SK-N-SH treated with all-trans-retinoic acid at 6 μM for 48 hours (cell line): Measurements from ENCODE around the gene PCED1A.

Source experiments
- ATAC-seq: fragments of 200-7000 bp; cut with Tn5 transposase; 3 replicates; pipeline ENCODE4 v1.9.1; 2020; ENCODE audit warnings: mild to moderate bottlenecking, moderate library complexity
- ARNTL ChIP-seq: fragments of 450-650 bp; formaldehyde crosslinking; IDR thresholded peaks from 2 replicates; pipeline ENCODE4 v1.5.0; 2020; ENCODE audit warnings: low read depth, mild to moderate bottlenecking, moderate library complexity, borderline replicate concordance
- BACH2 ChIP-seq: fragments of 250-450 bp; sonication (Bioruptor Pico); IDR thresholded peaks from 2 replicates; pipeline ENCODE4 v1.9.0; 2021; ENCODE audit warnings: mild to moderate bottlenecking, borderline replicate concordance
- CSDC2 ChIP-seq: fragments of 250-450 bp; sonication (Bioruptor Pico); IDR thresholded peaks from 2 replicates; pipeline ENCODE4 v1.5.0; 2020; ENCODE audit warnings: mild to moderate bottlenecking, moderate library complexity
- ESRRG ChIP-seq: fragments of 250-450 bp; sonication (Bioruptor Pico); IDR thresholded peaks from 2 replicates; pipeline ENCODE4 v1.6.1; 2021; ENCODE audit warnings: mild to moderate bottlenecking
- ISL1 ChIP-seq: fragments of 250-450 bp; sonication (Bioruptor Pico); IDR thresholded peaks from 2 replicates; pipeline ENCODE4 v2.1.2; 2022; ENCODE audit warnings: mild to moderate bottlenecking, moderate library complexity
- OSR1 ChIP-seq: fragments of 250-450 bp; sonication (Bioruptor Pico); IDR thresholded peaks from 2 replicates; pipeline ENCODE4 v1.8.0; 2022; ENCODE audit warnings: moderate library complexity, mild to moderate bottlenecking, inconsistent platforms
- PPARA ChIP-seq: fragments of 250-450 bp; sonication (Bioruptor Pico); IDR thresholded peaks from 2 replicates; pipeline ENCODE4 v1.5.0; 2020; ENCODE audit warnings: mild to moderate bottlenecking, borderline replicate concordance
- RARB ChIP-seq: fragments of 250-450 bp; sonication (Bioruptor Pico); IDR thresholded peaks from 2 replicates; pipeline ENCODE4 v1.8.0; 2021; ENCODE audit warnings: mild to moderate bottlenecking, moderate library complexity
- SNAI2 ChIP-seq: fragments of 250-450 bp; sonication (Bioruptor Pico); IDR thresholded peaks from 2 replicates; pipeline ENCODE4 v1.5.0; 2020; ENCODE audit warnings: mild to moderate bottlenecking, moderate library complexity
- TCF4 ChIP-seq: fragments of 250-450 bp; sonication (Bioruptor Pico); IDR thresholded peaks from 2 replicates; pipeline ENCODE4 v1.8.0; 2021; ENCODE audit warnings: mild to moderate bottlenecking, moderate library complexity, borderline replicate concordance
- TOX ChIP-seq: fragments of 250-450 bp; sonication (Bioruptor Pico); IDR thresholded peaks from 2 replicates; pipeline ENCODE4 v1.8.0; 2021; ENCODE audit warnings: mild to moderate bottlenecking, moderate library complexity, borderline replicate concordance
- ZFP3 ChIP-seq: fragments of 250-450 bp; sonication (Bioruptor Pico); IDR thresholded peaks from 2 replicates; pipeline ENCODE4 v1.5.0; 2020; ENCODE audit warnings: mild to moderate bottlenecking, moderate library complexity
- ZFP30 ChIP-seq: fragments of 450-650 bp; formaldehyde crosslinking; IDR thresholded peaks from 2 replicates; pipeline ENCODE4 v1.5.0; 2022; ENCODE audit warnings: mild to moderate bottlenecking, moderate library complexity
- ZNF565 ChIP-seq: fragments of 450-650 bp; formaldehyde crosslinking; conservative IDR thresholded peaks from 2 replicates; pipeline ENCODE4 v1.5.0; 2020; ENCODE audit warnings: low read depth, mild to moderate bottlenecking, moderate library complexity
- ZNF70 ChIP-seq: fragments of 450-650 bp; formaldehyde crosslinking; IDR thresholded peaks from 2 replicates; pipeline ENCODE4 v1.5.0; 2020; ENCODE audit warnings: mild to moderate bottlenecking, moderate library complexity
- ZNF8 ChIP-seq: fragments of 450-650 bp; formaldehyde crosslinking; IDR thresholded peaks from 2 replicates; pipeline ENCODE4 v1.5.0; 2020; ENCODE audit warnings: mild to moderate bottlenecking, moderate library complexity
- TF ChIP-seq, protein P1 (sequence below): fragments of 250-450 bp; sonication (Bioruptor Pico); IDR thresholded peaks from 2 replicates; pipeline ENCODE4 v1.5.0; 2020; ENCODE audit warnings: mild to moderate bottlenecking, moderate library complexity
- TF ChIP-seq, protein P2 (sequence below): fragments of 250-450 bp; sonication (Bioruptor Pico); IDR thresholded peaks from 2 replicates; pipeline ENCODE4 v1.5.1; 2020; ENCODE audit warnings: low read depth, mild to moderate bottlenecking, moderate library complexity
- TF ChIP-seq, protein P3 (sequence below): fragments of 250-450 bp; sonication (Bioruptor Pico); IDR thresholded peaks from 2 replicates; pipeline ENCODE4 v1.5.1; 2021; ENCODE audit warnings: mild to moderate bottlenecking, moderate library complexity
- TF ChIP-seq, protein P4 (sequence below): fragments of 250-450 bp; sonication (Bioruptor Pico); IDR thresholded peaks from 2 replicates; pipeline ENCODE4 v1.8.0; 2021; ENCODE audit warnings: low read depth, mild to moderate bottlenecking, moderate library complexity, borderline replicate concordance

PCED1A gene

DNA sequence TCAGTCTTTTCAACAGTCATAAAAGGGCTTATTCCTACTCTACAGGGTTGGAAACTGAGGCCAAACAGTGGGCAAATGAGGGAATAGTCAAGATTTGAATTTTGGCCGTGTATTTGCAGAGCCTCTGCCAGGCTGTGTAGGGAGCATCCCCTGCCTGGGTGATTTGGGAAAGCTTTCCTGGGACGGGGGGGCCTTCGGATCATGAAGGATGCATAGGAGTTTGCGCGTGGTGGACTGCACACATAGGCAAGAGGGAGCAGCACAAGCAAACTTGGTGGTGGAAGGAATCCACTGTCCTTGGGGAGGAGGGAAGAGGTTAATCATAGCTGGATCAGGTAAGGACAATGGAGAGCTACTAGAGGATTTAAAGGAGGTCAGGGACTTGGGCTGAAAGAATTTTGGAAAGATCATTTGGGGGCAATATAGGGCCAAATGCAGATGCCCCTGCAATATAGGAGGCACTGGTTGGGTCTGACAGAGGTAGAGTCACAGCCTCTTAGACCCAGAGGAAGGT lies 35.3 kb upstream of the PCED1A start:
- TF ChIP-seq ZFP3 (CRISPR knock-in tag) (peak; percentile 90), ZNF565 (no peak)
- no peak for ATAC-seq

DNA sequence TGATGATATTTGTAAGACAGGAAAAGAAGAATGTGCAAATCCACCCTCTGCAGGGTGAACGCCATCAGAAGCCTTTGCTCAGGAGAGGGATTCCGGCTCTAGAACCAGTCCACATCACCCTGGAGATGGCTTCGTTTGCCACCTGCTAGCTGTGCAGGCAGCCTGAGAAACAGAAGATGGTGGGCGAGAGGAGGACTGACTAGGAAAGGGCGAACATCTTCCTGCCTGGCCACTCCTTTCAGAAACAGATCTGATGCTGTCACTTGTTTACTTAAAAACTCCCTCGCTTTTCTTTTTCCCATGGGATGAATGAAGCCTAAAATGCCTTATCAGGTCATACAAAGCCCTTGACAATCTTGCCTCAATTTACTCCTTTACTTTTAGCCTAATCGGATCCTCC lies 34.0 kb upstream of the PCED1A start:
- no peak for ATAC-seq

DNA sequence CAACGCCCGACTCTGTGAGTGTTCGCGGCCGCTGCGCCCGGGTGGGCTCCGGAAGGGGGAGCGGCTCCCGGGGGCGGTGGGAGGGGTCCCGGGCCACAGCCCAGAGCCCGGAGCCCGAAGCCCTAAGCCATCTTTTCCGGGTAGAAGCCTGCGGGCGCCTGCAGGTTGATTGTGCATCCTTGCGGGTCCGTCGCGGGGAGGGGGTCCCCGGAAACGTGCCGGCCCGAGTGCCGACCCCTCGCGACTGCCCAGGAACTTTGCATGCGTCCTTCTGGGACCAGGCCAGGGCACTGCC lies 33.2 kb upstream of the PCED1A start:
- ATAC-seq: no peak

More for the DNA sequence above, 34.0 kb upstream of the PCED1A start:
- TF ChIP-seq CSDC2 (no peak), SNAI2 (CRISPR knock-in tag) (no peak), ZNF70 (CRISPR knock-in tag) (no peak), ZNF565 (no peak), PPARA (no peak), ZFP3 (CRISPR knock-in tag) (no peak), TOX (CRISPR knock-in tag) (no peak), ARNTL (CRISPR knock-in tag) (no peak), TCF4 (CRISPR knock-in tag) (no peak), OSR1 (no peak), ZFP30 (CRISPR knock-in tag) (no peak), ISL1 (no peak), ZNF8 (CRISPR knock-in tag) (no peak), ESRRG (no peak)
- TF ChIP-seq, protein P1, sequence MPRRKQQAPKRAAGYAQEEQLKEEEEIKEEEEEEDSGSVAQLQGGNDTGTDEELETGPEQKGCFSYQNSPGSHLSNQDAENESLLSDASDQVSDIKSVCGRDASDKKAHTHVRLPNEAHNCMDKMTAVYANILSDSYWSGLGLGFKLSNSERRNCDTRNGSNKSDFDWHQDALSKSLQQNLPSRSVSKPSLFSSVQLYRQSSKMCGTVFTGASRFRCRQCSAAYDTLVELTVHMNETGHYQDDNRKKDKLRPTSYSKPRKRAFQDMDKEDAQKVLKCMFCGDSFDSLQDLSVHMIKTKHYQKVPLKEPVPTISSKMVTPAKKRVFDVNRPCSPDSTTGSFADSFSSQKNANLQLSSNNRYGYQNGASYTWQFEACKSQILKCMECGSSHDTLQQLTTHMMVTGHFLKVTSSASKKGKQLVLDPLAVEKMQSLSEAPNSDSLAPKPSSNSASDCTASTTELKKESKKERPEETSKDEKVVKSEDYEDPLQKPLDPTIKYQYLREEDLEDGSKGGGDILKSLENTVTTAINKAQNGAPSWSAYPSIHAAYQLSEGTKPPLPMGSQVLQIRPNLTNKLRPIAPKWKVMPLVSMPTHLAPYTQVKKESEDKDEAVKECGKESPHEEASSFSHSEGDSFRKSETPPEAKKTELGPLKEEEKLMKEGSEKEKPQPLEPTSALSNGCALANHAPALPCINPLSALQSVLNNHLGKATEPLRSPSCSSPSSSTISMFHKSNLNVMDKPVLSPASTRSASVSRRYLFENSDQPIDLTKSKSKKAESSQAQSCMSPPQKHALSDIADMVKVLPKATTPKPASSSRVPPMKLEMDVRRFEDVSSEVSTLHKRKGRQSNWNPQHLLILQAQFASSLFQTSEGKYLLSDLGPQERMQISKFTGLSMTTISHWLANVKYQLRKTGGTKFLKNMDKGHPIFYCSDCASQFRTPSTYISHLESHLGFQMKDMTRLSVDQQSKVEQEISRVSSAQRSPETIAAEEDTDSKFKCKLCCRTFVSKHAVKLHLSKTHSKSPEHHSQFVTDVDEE (CRISPR knock-in tag): no peak
- TF ChIP-seq, protein P2, sequence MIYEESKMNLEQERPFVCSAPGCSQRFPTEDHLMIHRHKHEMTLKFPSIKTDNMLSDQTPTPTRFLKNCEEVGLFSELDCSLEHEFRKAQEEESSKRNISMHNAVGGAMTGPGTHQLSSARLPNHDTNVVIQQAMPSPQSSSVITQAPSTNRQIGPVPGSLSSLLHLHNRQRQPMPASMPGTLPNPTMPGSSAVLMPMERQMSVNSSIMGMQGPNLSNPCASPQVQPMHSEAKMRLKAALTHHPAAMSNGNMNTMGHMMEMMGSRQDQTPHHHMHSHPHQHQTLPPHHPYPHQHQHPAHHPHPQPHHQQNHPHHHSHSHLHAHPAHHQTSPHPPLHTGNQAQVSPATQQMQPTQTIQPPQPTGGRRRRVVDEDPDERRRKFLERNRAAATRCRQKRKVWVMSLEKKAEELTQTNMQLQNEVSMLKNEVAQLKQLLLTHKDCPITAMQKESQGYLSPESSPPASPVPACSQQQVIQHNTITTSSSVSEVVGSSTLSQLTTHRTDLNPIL (CRISPR knock-in tag): no peak
- TF ChIP-seq, protein P3, sequence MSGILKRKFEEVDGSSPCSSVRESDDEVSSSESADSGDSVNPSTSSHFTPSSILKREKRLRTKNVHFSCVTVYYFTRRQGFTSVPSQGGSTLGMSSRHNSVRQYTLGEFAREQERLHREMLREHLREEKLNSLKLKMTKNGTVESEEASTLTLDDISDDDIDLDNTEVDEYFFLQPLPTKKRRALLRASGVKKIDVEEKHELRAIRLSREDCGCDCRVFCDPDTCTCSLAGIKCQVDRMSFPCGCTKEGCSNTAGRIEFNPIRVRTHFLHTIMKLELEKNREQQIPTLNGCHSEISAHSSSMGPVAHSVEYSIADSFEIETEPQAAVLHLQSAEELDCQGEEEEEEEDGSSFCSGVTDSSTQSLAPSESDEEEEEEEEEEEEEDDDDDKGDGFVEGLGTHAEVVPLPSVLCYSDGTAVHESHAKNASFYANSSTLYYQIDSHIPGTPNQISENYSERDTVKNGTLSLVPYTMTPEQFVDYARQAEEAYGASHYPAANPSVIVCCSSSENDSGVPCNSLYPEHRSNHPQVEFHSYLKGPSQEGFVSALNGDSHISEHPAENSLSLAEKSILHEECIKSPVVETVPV: no peak

More for the DNA sequence above, 33.2 kb upstream of the PCED1A start:
- TF ChIP-seq ESRRG: no peak
- no peak for TF ChIP-seq RARB (CRISPR knock-in tag)
- TF ChIP-seq, protein P4, sequence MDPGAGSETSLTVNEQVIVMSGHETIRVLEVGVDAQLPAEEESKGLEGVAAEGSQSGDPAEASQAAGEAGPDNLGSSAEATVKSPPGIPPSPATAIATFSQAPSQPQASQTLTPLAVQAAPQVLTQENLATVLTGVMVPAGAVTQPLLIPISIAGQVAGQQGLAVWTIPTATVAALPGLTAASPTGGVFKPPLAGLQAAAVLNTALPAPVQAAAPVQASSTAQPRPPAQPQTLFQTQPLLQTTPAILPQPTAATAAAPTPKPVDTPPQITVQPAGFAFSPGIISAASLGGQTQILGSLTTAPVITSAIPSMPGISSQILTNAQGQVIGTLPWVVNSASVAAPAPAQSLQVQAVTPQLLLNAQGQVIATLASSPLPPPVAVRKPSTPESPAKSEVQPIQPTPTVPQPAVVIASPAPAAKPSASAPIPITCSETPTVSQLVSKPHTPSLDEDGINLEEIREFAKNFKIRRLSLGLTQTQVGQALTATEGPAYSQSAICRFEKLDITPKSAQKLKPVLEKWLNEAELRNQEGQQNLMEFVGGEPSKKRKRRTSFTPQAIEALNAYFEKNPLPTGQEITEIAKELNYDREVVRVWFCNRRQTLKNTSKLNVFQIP: no peak
- TF ChIP-seq, protein P1 (CRISPR knock-in tag): no peak
- no peak for TF ChIP-seq ZFP3 (CRISPR knock-in tag)
- no peak for TF ChIP-seq ZNF565
- no peak for TF ChIP-seq TCF4 (CRISPR knock-in tag)
- no peak for TF ChIP-seq BACH2
